GM21717 (cell line): Measurements from ENCODE around the gene GRIK4.

Experiments used
- ATAC-seq: cut with Tn5 transposase; IDR thresholded peaks from one replicate; pipeline ENCODE4 v1.9.1; 2021; ENCODE audit warnings: mild to moderate bottlenecking, moderate library complexity; ENCODE audit not compliant: unreplicated experiment

Gene GRIK4

DNA sequence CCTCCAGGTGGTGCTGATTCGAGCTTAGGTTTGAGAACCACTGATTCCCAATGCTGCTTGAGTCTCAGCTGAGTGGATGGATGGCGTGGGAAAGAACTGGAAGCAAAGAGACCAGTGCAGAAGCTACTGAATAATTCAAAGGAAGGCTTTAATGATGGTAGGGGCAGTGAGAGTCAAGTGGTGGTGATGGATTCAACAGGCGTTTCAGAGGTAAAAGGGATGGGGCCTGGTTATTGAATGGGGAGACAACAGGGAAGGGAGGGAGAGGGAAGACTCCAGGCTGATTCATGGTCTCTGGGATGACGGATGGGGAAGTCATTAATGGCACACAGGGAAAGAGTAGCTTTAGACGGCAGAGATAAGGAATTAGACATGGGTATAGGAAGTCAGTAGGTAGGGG, 408.0 kb downstream of the GRIK4 start:
- ATAC-seq: no peak

DNA sequence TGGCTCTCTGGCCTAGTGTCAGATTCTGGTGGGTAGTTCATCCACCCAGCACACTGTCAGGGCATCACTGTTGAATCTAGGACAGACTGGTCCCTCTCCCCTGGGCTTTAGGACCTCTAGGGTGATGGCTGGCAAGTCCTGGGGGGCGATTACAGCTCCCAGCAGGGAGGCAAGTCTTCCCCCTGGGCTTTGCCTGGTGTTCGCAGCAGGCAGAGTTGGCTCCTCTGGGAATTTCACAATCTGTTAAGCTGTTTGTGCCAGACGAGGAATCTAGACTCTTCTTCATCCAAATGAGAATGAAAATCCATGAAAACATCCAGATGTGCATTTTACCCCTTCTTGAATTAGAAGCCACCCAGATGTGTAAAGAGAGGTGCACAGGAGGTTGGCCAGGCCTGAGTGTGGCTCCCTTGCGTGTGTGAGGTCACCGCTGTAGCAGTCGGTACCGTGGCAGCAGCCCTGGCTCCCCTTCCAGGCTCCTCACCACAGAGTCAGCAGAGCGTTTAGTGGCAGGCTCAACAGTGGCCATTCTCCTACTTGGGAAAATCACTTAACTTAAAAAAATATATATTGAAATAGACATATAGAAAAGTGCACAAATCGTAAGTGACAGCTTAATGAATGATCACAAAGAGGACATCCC, 412.4 kb downstream of the GRIK4 start:
- no peak for ATAC-seq

DNA sequence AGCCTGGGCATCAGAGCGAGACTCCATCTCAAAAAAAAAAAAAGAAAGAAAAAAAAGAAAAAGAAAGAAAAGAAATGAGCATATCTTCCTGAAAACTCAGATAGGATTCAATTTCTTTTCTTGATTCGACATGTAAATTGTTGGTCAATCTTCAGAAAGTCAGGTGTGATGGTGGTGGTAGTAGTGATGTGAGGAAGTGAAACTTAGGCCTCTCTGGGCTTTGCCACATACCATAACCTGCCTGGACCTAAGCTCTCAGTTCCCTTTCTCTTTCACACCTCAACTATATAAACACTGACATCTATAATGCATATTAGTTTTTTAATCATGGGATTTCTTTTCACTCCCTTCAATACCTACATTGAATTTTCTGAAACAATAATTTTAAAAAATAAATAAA, 414.4 kb downstream of the GRIK4 start:
- ATAC-seq: peak; percentile 98

- ATAC-seq: no peak
Observed at GRCh38 chr11:120928627-120929026, 417.1 kb downstream of the GRIK4 start.

GRCh38 chr11:120929090-120929489, 417.5 kb downstream of the GRIK4 start:
- ATAC-seq: no peak

GRCh38 chr11:120929664-120930154, 418.2 kb downstream of the GRIK4 start:
- no peak for ATAC-seq

DNA sequence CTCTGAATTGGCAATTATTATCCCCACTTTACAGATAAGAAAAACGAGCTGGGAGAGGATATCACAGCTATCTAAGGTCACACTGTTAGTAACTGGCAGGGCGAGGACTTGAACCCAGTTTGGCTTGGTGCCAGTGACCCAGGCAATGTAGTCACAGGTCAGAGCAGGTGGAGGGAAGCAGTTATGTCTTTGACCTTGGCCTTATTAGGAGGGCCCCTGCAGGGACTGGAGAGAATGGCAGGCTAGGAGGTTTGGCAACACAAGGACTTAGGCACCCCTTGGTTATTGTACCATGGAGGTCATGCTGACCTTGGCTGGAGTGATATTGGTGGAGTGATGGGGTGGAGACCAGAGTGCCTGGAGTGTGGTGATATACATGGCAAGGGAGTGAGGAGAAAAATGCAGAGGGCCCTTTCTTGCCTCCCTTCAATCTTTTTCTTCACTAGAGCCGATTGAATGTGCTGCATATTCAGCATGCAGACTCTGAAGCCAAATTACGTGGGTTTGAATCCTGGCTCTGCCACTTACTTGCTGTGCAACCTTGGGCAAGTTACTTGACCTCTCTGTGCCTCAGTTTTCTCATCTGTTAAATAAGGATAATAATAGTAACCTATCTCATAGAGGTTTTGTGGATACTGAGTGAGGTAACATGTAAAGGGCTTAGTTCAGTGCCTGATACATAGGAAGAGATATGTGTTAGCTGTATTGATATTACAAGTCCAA, 419.7 kb downstream of the GRIK4 start:
- ATAC-seq: no peak

DNA sequence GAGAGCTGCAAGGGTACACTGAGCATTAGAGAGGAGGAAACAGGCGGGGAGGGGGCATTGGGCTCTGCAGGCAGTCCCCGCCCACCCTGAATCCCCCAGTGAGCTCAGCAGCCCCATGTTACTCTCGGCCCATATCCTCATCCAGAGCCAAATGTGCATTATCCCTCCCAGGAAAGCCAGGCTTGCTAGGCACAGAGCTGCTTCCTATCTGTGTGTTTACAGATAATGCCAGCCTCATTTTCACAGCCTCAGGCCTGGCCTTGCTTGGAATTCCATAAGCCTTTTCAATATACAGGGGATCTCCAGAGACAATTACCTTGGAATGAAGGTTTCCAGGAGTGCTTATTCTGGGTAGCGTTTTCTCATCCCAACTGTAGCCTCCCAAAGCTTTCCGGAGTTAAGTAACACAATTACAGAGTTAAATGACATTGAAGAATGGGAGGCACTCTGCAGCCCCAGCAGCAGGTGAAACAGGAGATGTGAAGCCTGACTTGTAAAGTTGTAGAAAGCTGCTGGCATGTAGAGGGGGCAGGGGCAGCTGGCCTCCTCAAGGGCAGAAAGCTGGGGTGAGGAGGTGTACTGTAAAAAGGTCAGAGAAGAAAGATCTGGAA, 420.9 kb downstream of the GRIK4 start:
- no peak for ATAC-seq

GRCh38 chr11:120936356-120936755, 424.8 kb downstream of the GRIK4 start:
- no peak for ATAC-seq

DNA sequence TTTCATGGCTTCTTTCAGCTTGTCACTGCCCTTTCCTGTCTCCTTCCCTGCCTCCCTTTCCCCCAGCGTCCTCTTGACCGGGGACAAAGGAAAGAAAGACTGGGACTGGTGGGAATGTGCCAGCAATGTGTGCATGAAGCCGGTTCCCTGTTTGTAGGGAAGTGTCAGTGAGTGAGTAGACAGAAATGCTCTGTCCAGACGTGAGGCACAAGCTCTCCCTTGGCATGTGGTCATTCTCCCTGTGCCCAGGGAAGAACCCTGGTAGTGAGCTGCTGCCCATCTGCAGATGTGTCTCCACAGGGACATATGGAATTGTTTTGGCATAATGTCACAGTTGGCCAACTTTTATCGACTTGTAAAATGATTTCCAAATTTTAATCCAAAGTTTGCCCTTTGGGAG, 426.0 kb downstream of the GRIK4 start:
- ATAC-seq: no peak

- no peak for ATAC-seq
Observed at GRCh38 chr11:120938260-120938659, 426.7 kb downstream of the GRIK4 start.

GRCh38 chr11:120940160-120940848, 428.8 kb downstream of the GRIK4 start:
- no peak for ATAC-seq

- no peak for ATAC-seq
Observed at GRCh38 chr11:120941000-120941399, 429.5 kb downstream of the GRIK4 start.

- no peak for ATAC-seq
Observed at GRCh38 chr11:120942701-120943100, 431.2 kb downstream of the GRIK4 start.

DNA sequence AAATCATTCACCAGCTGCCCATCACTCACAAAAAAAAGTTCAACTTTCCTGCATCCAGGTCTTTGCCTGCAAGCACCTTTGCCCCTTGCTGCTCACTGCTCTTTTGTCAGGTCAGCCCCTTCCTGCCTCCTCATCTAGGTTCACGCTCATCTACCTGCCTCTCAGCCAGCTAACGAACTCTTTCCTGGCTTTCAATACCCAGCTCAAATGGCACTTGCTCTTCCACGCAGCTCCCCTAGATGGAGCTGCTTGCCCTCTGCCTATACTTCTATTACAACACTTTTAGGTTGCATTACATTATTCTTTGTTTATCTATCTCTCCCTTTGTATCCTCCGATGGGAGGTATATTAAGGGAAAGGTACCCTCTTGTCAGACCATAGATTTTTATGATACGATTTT, 433.5 kb downstream of the GRIK4 start:
- ATAC-seq: no peak

DNA sequence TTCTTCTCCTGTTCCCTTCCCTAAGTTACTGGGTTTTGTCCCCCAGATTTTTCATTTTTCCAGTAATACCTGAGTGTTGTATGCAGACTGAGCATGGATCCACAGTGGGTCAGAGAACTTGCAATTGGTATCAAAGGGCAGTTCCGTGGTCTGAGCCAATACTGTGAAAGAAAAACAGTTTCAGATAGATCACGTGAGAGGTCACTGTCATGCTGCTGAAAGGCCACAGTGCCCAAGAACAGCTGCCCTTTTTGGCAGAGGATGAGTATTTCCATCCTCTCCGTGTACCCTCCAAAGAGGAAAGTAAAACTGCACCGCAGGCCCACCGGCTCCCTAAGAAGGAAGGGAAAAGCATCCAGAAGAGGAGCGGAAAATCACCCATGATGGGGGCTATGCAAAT, 439.3 kb downstream of the GRIK4 start:
- ATAC-seq: no peak

- peak; percentile 67 for ATAC-seq
Observed at GRCh38 chr11:120952461-120953434, 441.2 kb downstream of the GRIK4 start.

GRCh38 chr11:120954381-120954780, 442.8 kb downstream of the GRIK4 start:
- ATAC-seq: no peak

DNA sequence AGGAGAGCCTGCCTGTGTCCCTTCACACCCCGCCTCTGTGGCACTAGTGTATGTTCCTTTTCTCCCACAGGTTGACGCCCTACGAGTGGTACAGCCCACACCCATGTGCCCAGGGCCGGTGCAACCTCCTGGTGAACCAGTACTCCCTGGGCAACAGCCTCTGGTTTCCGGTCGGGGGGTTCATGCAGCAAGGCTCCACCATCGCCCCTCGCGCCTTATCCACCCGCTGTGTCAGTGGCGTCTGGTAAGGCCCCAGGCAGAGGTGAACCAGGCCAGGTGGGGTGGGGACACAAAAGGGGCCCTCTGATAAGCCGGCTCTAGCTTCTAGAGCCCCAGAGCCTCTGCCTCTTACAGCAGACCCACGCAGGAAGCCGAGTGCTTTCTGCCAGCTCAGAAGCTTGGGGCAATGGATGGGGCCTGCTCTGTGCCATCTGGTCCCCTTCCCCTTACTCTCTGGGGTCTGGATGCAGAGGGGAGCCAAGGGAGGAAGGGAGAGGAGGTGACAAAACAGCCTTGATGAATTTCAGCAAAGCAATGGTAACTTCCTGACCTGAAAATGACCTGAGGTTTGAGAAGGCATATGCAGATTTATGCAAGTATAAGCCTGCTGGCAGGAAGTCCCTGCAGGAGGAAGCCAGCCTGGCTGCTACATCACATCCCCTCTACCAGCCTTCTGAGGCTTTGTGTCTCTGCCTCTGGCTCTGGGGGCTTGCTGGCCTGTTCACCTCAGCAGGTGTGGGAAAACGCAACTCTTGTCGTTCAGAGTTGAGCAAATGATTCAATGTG, 445.4 kb downstream of the GRIK4 start:
- ATAC-seq: no peak

- ATAC-seq: no peak
Observed at GRCh38 chr11:120958185-120958584, 446.6 kb downstream of the GRIK4 start.
